ENCODE data around the gene NPR1.

DNA sequence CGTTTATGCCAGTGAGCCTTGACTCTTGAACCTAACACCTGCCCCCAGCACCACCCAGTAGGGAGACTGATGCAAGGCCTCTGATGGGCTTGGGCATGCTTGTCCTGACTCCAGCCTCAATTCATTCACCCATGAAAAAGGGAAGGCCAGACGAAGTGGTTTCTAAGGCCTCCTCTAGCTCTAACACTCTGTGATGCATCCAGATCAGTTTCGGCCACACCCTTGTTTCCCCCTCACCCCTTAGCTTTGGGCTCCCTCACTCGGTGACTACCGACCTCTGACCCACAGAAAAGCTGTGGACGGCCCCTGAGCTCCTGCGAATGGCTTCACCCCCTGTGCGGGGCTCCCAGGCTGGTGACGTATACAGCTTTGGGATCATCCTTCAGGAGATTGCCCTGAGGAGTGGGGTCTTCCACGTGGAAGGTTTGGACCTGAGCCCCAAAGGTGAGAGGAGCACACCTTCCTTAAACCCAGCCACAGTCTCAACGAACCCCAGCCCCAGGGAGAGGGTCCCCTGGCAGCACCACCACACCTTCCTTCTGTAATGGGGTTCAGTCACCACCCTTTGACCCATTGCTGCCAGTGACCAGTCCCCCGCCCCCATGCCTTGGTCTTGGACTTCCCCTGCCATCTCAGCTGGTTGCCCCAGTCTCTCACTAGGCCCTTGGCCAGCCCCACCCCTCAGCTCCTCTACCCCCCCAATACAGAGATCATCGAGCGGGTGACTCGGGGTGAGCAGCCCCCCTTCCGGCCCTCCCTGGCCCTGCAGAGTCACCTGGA, 9.0 kb downstream of the NPR1 start:
- TF ChIP-seq TBP (CRISPR knock-in tag; IDR thresholded peaks at IDR 0.05) (no peak), ZNF230 (CRISPR knock-in tag; IDR thresholded peaks at IDR 0.05) (no peak), SALL1 (CRISPR knock-in tag; IDR thresholded peaks at IDR 0.05) (no peak), ZC3H4 (CRISPR knock-in tag; IDR thresholded peaks at IDR 0.05; ENCODE audit: borderline replicate concordance) (no peak), ISL2 (CRISPR knock-in tag; IDR thresholded peaks at IDR 0.05) (no peak)

Data from HepG2 (cell line).